C4-2B (cell line): ENCODE measurements around the gene EHBP1L1.

Experiments
- H3K27ac ChIP-seq: fragments of 450-650 bp; 2 replicates; pipeline ENCODE4 v1.5.1; 2017
- CTCF ChIP-seq: fragments of 450-650 bp; conservative IDR thresholded peaks from 2 replicates; pipeline ENCODE4 v1.5.1; 2017; ENCODE audit warnings: mild to moderate bottlenecking
- ZFX ChIP-seq: fragments of 450-650 bp; IDR thresholded peaks from 2 replicates; pipeline ENCODE4 v1.6.1; 2017

EHBP1L1 gene

GRCh38 chr11:65540290-65541092, 35.4 kb upstream of the EHBP1L1 start:
- peak; percentile 15; the same call in 1 of the 2 replicates for TF ChIP-seq ZFX
- TF ChIP-seq CTCF, result peak; percentile 87
- peak overlapping the region; percentile 95 for H3K27ac ChIP-seq

GRCh38 chr11:65541093-65541982, 34.5 kb upstream of the EHBP1L1 start:
- no peak; the same call in 1 of the 2 replicates for TF ChIP-seq CTCF
- H3K27ac ChIP-seq, result peak overlapping the region; percentile 95

- no peak for TF ChIP-seq CTCF
- no peak for TF ChIP-seq ZFX
- H3K27ac ChIP-seq, result peak overlapping the region; percentile 95; the same call in 1 of the 2 replicates
Observed at GRCh38 chr11:65542738-65543390, 33.0 kb upstream of the EHBP1L1 start.

- H3K27ac ChIP-seq, result peak overlapping the region; percentile 33; the same call in 1 of the 2 replicates
- no peak for TF ChIP-seq ZFX
- TF ChIP-seq CTCF, result no peak
Observed at GRCh38 chr11:65545853-65546216, 30.0 kb upstream of the EHBP1L1 start.

- peak overlapping the region; percentile 33; the same call in 1 of the 2 replicates for H3K27ac ChIP-seq
- TF ChIP-seq CTCF (no peak), ZFX (no peak)
Observed at GRCh38 chr11:65546217-65546958, 29.5 kb upstream of the EHBP1L1 start.

- H3K27ac ChIP-seq, result no peak overlapping the region
- TF ChIP-seq ZFX (no peak), CTCF (no peak)
Observed at GRCh38 chr11:65547446-65548125, 28.3 kb upstream of the EHBP1L1 start.
